ENCODE measurements around the gene NUCKS1. TPM values are rescaled to one million over a fixed set of nuclear protein-coding genes. Genes with fewer than 3 reads are reported as not detected.

Gene NUCKS1
- total and polyA plus RNA-seq, 2 of the 4 experiments (the other 2 are of a cell fraction), result 37.9 to 103 TPM

GRCh38 chr1:205792481-205792881 lies 42.5 kb upstream of the NUCKS1 start:
- Histone ChIP-seq H3K56ac (ENCODE audit: extremely low read depth, insufficient read depth, low read length) (no peak overlapping the region), H3K23ac (ENCODE audit: low read depth, low read length) (no peak overlapping the region), H2BK120ac (ENCODE audit: low read depth, low read length) (no peak overlapping the region), H3K27ac (ENCODE audit: insufficient read depth, low read length) (no peak overlapping the region), H3K4me3 (ENCODE audit: insufficient read depth, low read depth, low read length) (no peak overlapping the region), H4K91ac (ENCODE audit: insufficient read depth, low read depth, low read length) (no peak overlapping the region), H2BK5ac (ENCODE audit: low read depth, low read length, poor library complexity, severe bottlenecking) (no peak overlapping the region), H2AK9ac (replicated peaks; ENCODE audit: low read depth, low read length, poor library complexity) (no peak overlapping the region), H4K8ac (ENCODE audit: low read depth in 2 of 2, low read length in 2 of 2) (no peak overlapping the region), H2BK20ac (ENCODE audit: low read depth, low read length) (no peak overlapping the region), H3K27me3 (ENCODE audit: control insufficient read depth, insufficient read depth, low read length) (no peaks in the 10 kb centered on the region), H4K5ac (ENCODE audit: low read depth, low read length) (no peak overlapping the region), H3K4me1 (ENCODE audit: control insufficient read depth, insufficient read depth, low read length) (no peaks in the 10 kb centered on the region), H2BK15ac (ENCODE audit: low read depth, low read length) (no peak overlapping the region), H2AFZ (replicated peaks; ENCODE audit: low read length, poor library complexity) (no peak overlapping the region), H3K79me1 (ENCODE audit: low read depth in 1 of 2, low read length in 2 of 2) (no peaks in the 10 kb centered on the region), H3K14ac (replicated peaks; ENCODE audit: low read depth, low read length) (no peak overlapping the region), H3K36me3 (ENCODE audit: control insufficient read depth, insufficient read depth, low read length) (peaks cover 40% of the 10 kb centered on the region), H3K9me3 (ENCODE audit: control insufficient read depth, insufficient read depth, low read length) (no peaks in the 10 kb centered on the region), H2AK5ac (ENCODE audit: low read depth, low read length) (no peak overlapping the region), H3K9ac (ENCODE audit: low read depth, low read length) (no peak overlapping the region), H3K4ac (ENCODE audit: low read depth, low read length) (no peak overlapping the region), H3K4me2 (ENCODE audit: low read depth, low read length) (no peak overlapping the region), H3K18ac (ENCODE audit: low read depth, low read length) (no peak overlapping the region), H4K20me1 (ENCODE audit: insufficient read depth, low read length) (no peaks in the 10 kb centered on the region), H3K9me1 (ENCODE audit: insufficient read depth, low read length) (no peaks in the 10 kb centered on the region)
- ChIA-PET CTCF (interaction anchor here (0.6 to 4.5 kb wide), 11 partner anchors 8 to 193 kb away, joined by 3 to 50 read pairs (median 5); no protein-coding TSS in a partner anchor), POLR2A (ENCODE audit: unreplicated experiment) (no interaction called here)
- no peak for ATAC-seq (ENCODE audit: low read depth)
- intact Hi-C loops (cut with micrococcal nuclease) (no loop called here), in situ Hi-C loops (cut with MboI; ENCODE audit: low sequenced_read_pairs) (loop anchor here (5.0 to 10.0 kb wide), 3 partner anchors 120 to 312 kb away; no protein-coding TSS in a partner anchor), dilution Hi-C loops (cut with HindIII; ENCODE audit: low sequenced_read_pairs, unreplicated experiment) (no loop called here)
- no TSS peak for BruUV-seq (replicated peaks)
- TF ChIP-seq RAD21 (IDR thresholded peaks at IDR 0.05; ENCODE audit: low read length) (no peak), MAZ (IDR thresholded peaks at IDR 0.05; ENCODE audit: borderline replicate concordance, low read depth, low read length) (no peak), SMC3 (IDR thresholded peaks at IDR 0.05; ENCODE audit: low read depth, low read length) (no peak), NFE2L2 (IDR thresholded peaks at IDR 0.05; ENCODE audit: low read depth, low read length) (no peak), CHD1 (IDR thresholded peaks at IDR 0.05; ENCODE audit: low read depth, low read length) (no peak), CEBPB (IDR thresholded peaks at IDR 0.05; ENCODE audit: low read depth, low read length) (no peak)
- WGBS, 2 experiments (ENCODE audit: extremely low coverage in 2 of 2, insufficient read length in 1 of 2), result 86% methylated on average over 5 of the region's 8 CpGs; no CpG with 5 or more reads in 1 of the 2 experiments
- DNase-seq, result no peak

All from IMR-90 (cell line).